Epithelial cell of proximal tubule (primary cell): ENCODE results near the gene COL26A1. TPM values are rescaled to one million over a fixed set of nuclear protein-coding genes. Genes with fewer than 3 reads are reported as not detected.

Experiments
- DNase-seq: peaks from one replicate; pipeline ENCODE4 v3.0.0-alpha.2; 2011; ENCODE audit warnings: low read depth
- H3K4me3 ChIP-seq: 2 replicates; pipeline ENCODE4 v1.5.1; 2011; ENCODE audit warnings: low read depth, mild to moderate bottlenecking, low read length
- total RNA-seq: library from RNA; depleted of rRNA; stranded (reverse); fragments of >200 nt; gene quantifications from 2 replicates; pipeline ENCODE4 v1.2.3, GENCODE V29; 2015
- TF ChIP-seq, protein P1 (sequence below): conservative IDR thresholded peaks from 2 replicates; pipeline ENCODE4 v1.5.1; 2012; ENCODE audit warnings: low read depth, mild to moderate bottlenecking, low read length

COL26A1 gene
- total RNA-seq, 1 donor from 2014 or later: not detected

DNA sequence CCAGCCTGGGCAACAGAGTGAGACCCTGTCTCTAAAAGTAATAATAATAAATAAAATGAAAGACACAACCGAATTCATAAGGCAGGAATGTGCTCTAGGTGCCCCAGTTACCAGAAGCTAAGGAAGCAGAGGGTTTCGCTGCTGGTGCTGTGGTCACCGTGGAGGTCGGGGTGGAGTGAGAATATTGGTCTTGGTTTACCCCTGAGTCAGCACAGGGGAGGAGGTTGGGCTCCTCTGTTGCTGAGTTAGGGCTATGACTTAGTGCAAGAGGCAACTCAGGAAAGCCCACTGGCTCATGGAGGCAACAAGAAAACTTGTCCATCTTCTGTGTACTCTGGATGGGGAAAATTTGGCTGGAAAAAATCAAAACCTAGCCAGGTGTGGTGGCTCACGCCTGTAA lies 149.3 kb downstream of the COL26A1 start:
- TF ChIP-seq, protein P1, sequence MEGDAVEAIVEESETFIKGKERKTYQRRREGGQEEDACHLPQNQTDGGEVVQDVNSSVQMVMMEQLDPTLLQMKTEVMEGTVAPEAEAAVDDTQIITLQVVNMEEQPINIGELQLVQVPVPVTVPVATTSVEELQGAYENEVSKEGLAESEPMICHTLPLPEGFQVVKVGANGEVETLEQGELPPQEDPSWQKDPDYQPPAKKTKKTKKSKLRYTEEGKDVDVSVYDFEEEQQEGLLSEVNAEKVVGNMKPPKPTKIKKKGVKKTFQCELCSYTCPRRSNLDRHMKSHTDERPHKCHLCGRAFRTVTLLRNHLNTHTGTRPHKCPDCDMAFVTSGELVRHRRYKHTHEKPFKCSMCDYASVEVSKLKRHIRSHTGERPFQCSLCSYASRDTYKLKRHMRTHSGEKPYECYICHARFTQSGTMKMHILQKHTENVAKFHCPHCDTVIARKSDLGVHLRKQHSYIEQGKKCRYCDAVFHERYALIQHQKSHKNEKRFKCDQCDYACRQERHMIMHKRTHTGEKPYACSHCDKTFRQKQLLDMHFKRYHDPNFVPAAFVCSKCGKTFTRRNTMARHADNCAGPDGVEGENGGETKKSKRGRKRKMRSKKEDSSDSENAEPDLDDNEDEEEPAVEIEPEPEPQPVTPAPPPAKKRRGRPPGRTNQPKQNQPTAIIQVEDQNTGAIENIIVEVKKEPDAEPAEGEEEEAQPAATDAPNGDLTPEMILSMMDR: no peak
- H3K4me3 ChIP-seq: no peak overlapping the region
- no peak for DNase-seq

DNA sequence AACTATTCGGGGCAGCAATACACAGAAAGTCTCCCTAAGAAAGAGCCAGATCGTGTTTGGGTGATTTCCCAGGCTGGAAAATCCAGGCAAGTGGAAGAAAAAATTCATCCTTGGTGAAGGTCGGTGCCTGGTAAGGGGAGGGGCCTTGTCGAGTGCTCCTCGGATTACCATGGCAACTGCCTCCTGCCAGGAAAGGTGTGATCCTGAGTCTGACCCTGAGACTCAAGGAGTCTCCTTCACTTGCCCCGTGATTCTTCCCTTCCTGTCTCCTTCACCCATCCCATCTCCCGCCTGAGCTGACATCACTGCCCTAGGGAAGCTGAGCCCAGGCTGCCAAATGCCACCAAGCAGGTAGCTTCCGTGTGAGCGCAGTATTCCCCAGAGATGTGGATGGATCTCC lies 154.2 kb downstream of the COL26A1 start:
- DNase-seq: no peak
- no peak overlapping the region for H3K4me3 ChIP-seq
- TF ChIP-seq, protein P1: no peak

DNA sequence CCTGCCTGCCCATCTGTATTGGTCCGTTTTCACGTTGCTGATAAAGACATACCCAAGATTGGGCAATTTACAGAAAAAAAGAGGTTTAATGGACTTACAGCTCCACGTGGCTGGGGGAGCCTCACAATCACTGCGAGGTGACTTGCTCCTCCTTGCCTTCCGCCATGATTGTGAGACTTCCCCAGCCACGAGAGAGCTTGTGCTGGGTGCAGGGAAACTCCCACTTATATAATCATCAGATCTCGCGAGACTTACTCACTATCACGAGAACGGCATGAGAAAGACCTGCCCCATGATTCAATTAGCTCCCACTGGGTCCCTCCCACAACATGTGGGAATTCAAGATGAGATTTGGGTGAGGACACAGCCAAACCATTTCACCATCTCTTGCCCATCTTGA lies 154.6 kb downstream of the COL26A1 start:
- no peak overlapping the region for H3K4me3 ChIP-seq
- DNase-seq: no peak
- TF ChIP-seq, protein P1: no peak

DNA sequence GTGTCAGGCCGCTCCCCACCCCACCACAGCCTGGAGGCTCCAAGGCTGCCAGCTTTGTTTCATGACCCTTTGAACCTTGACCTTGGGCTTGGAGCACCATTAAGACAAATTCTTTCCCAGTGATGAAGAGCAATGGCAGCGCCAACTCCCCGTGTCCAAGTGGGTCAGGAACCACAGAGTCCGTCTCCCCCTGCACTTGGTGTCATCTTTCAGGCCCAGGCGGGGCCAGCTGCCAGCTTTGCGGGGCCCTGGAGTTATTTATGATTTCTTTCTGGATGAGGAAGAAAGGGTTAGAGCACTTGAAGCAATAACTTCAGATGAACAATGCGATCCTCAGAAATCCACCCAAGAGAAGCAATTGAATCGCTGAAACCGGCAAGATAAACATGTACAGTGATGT lies 155.7 kb downstream of the COL26A1 start:
- TF ChIP-seq, protein P1: no peak
- DNase-seq: no peak
- H3K4me3 ChIP-seq: no peak overlapping the region

DNA sequence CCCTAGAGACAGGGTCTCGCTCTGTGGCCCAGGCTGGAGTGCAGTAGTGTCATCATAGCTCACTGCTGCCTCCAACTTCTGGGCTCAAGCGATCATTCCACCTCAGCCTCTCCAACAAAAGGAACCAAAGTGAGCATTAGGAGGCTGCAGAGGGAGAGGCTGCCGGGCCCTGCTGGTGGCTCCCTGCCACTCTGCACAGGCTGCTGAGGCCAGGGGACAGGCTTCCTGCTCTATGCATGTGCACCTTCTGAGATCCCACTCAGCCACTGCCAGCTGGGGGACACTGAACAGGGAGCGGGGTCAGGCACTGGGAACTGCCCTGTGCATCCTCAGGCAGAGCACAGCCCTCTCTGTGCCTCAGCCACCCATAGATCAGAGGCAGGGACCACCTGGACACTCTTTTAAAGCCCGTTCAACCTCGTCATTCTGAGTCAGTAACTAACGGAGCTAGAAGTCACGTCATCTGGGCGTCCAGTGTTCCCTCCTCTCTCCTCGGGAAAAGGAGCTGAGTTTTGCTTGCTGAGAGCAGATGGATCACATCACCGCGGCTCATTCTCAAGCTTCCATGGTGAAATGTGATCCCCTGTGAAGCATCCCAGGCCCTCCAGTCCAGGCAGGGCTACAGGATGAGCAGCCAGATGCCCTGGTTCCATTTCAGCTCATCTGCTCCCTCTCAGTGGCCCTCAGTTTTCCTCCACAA lies 156.8 kb downstream of the COL26A1 start:
- no peak for DNase-seq
- no peak overlapping the region for H3K4me3 ChIP-seq
- TF ChIP-seq, protein P1: no peak

DNA sequence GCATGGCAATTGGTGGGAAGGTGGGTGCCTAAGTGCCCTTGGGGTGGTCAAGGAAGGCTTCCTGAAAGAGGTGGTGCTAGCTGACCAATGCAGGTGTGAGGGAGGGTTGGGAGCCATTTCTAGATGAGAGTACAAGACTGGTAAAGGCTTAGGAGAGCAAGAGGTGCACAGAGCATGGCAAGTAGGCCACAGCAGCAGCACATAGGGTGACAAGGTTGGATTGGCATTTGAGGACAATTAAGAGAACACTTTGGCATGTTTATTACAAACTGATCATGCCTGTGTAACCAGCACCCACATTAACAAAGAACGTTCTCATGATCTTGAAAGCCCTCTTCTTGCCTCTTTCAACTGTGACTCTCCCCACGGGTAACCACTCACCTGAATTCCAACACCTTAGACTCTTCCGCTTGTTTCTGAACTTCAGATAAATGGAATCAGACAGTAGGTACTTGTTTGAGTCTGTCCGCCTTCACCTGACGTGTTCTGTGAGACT lies 158.8 kb downstream of the COL26A1 start:
- no peak overlapping the region for H3K4me3 ChIP-seq
- DNase-seq: no peak
- TF ChIP-seq, protein P1: no peak

DNA sequence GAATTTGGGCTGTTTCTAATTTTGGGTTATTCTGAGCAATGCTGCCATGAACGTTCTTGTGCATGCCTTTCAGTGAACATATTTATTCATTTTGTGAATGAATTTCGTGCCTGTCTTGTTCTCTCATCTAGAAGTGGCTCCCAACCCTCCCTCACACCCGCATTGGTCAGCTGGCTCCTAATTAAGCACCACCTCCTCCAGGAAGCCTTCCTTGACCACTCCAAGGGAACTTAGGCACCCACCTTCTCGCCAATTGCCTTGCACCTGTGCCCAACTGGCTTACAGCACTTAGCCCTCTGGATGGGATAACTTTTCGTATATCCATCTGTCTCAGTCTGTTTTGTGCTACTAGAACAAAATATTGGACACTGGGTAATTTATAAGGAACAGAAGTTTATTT lies 159.3 kb downstream of the COL26A1 start:
- TF ChIP-seq, protein P1: no peak
- H3K4me3 ChIP-seq: no peak overlapping the region
- DNase-seq: no peak
